ENCODE data around the gene SOHLH1.
"Not testable (repeated sequence)": the region's sequence is repeated elsewhere in the genome, so short reads cannot be mapped to it uniquely, and the experiment has no call there.

SOHLH1 gene

DNA sequence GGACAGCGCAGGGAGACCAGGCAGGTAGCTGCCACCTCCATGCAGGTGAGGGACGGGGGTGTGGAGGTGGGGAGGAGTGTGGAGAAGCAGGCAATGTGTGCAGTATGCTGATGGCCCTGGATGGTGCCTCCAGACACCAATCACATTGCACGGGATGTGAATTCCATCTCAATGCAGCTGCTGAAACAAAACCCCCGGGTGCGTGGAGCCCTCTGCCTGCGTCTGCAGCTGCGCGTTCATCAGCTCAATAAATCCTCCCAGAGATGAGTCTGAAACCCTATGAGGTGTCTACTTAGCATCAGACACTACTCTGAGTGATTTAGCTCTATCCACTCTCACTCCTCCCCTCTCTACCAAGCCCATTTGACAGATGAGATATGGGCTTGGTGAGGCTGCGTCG lies 10.3 kb downstream of the SOHLH1 start:
- no peak for DNase-seq
- TF ChIP-seq GATA1 (IDR thresholded peaks at IDR 0.05; ENCODE audit: low read depth, low read length) (no peak), POLR2A (IDR thresholded peaks at IDR 0.05; ENCODE audit: low read length) (no peak)

DNA sequence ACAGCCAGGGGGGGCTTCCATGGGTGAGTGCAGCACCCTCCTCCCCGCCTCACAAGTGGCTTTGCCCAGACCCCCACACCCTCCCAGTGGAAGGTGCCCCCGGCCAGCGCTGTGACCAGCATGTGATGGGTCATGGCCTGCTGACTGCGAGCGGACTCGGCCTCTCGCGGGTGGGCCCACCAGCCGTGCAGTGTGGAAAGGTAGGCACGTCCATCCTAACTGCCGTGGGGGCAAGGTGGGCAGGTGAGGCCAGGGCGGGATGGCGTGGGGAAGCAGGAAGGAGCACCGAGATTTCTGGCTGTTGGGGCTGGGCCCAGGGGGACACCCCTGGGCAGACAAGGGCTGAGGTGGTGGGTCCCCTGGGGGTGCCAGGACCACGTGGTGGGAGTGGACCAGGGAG lies 12.1 kb downstream of the SOHLH1 start:
- TF ChIP-seq GATA1 (IDR thresholded peaks at IDR 0.05; ENCODE audit: low read depth, low read length): no peak
- no peak for TF ChIP-seq POLR2A (IDR thresholded peaks at IDR 0.05; ENCODE audit: low read length)
- DNase-seq: no peak

DNA sequence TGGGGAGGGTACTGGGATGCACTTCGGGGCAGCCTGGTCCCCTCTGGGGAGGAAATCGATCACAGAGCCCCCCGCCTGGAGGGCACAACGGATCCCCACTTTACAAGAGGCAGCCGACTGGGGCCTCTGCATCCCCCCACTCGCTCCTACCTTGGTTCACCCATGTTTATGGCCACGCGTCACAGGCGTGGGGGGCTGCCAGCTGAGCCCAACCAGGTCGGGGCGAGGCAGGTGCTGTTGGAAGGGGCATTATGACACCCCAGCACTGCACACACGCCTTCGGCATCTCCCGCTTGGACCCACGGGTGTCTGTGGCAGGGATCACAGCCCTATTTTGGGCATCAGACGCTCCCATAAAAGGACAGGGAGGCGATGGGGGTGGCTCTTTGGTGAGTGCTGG lies 14.6 kb downstream of the SOHLH1 start:
- TF ChIP-seq GATA1 (IDR thresholded peaks at IDR 0.05; ENCODE audit: low read depth, low read length) (no peak), POLR2A (IDR thresholded peaks at IDR 0.05; ENCODE audit: low read length) (no peak)
- no peak for DNase-seq

DNA sequence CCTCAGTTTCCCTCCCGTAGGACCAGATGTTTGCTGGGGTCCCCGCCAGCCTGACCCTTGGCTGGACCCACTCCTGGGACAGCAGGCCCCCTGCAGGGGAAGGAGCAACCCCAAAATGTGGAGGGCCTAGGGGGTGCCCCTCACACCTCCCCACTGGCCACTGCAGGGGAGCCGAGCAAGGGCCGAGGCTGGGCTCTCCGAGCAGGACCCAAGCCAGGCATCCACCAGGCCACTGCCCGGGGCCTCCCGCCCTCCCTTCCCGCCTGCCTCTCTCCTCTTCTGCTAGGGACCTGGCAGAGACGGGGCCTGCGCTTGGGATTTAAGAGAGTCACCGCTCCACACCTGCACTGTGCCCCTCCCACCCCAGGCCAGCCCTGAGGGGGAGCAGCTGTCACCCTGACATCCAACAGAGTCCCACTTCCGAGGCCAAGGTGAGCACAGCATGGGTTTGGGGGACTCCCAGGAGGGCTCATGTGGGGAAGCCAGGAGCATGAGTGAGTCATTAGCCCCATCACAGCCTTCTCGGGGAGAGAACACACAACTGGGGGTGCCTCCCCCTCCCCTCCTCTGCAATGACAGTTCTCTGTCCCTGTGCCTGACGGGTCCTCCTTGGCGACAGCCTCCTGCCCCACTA lies 15.8 kb downstream of the SOHLH1 start:
- no peak for DNase-seq
- TF ChIP-seq POLR2A (IDR thresholded peaks at IDR 0.05; ENCODE audit: low read length) (no peak), GATA1 (IDR thresholded peaks at IDR 0.05; ENCODE audit: low read depth, low read length) (no peak)

DNA sequence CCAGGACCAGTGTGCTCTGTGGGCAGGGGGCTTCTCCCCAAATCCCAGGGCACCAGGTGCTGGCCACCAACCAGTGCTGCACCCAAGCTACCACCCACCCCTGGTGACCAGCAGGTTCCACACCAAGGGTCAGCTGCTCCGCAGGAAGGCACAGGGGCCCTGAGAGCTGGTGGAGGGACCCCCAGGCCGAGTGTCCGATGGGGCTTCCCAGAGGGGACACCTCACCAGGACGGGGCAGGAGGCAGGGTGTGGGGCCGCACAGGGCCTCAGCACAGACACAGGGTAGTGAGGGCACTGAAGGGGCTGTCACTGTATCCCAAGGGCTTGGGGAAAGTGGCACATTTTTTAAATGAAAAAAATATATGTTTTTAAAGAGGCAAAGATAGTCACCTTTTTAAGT lies 18.1 kb downstream of the SOHLH1 start:
- TF ChIP-seq GATA1 (IDR thresholded peaks at IDR 0.05; ENCODE audit: low read depth, low read length) (no peak), POLR2A (IDR thresholded peaks at IDR 0.05; ENCODE audit: low read length) (no peak)
- DNase-seq: no peak

DNA sequence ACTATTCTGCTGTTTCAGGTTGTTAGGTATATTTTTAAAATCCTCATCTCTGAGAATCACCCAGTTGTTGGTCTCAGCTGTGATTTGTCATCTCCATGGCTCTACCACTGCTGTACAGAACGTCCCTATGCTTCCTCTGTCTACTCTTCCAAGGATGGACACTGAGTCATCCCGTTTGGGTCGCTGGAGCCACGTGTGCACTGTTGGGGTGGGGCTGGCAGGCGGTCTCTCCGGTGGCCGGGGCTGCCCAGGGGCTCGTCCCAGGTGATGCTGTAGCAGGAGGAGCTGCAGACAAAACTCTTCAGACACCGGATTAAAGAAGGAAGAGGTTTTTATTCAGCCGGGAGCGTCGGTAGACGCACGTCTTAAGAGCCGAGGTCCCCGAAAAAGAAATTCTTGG lies 19.2 kb downstream of the SOHLH1 start:
- no peak for TF ChIP-seq POLR2A (IDR thresholded peaks at IDR 0.05; ENCODE audit: low read length)
- no peak for TF ChIP-seq GATA1 (IDR thresholded peaks at IDR 0.05; ENCODE audit: low read depth, low read length)
- no peak for DNase-seq

DNA sequence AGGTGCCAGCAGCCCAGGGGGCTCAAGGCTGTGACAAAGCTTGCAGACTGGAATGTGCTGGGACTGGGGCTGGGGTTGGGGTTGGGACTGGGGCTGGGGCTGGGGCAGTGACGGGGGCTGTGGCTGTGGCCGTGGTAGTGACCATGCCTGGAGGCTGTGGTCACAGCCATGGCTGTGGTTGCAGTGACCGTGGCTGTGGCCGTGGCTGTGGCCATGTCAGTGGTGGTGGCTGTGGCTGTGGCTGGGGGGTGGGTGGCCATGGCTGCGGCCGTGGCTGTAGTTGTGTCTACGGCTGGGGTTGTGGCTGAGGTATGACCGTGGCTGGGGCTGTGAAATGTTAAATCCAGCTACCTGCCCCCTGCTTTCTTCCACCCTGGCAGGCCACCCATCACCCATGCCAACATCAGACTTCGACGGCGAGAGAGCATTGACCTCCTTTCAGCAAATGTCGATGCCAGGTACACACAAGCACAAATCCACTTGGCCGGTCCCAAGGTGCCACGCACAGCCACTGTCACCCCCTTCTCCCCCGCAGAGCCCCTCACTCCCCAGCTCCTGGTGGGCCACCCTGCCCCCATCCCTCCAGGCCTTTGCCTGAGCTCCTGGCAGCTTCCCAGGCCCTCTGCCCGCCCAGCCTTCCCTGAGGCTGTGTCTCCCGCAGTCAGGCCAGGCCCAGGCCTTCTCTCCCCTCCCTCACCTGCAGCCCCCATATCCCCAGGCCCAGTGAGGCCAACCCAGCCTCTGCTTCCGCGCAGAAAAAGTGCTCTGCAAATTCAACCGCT lies 20.9 kb downstream of the SOHLH1 start:
- no peak for DNase-seq
- TF ChIP-seq POLR2A (IDR thresholded peaks at IDR 0.05; ENCODE audit: low read length): no peak
- no peak for TF ChIP-seq GATA1 (IDR thresholded peaks at IDR 0.05; ENCODE audit: low read depth, low read length)

DNA sequence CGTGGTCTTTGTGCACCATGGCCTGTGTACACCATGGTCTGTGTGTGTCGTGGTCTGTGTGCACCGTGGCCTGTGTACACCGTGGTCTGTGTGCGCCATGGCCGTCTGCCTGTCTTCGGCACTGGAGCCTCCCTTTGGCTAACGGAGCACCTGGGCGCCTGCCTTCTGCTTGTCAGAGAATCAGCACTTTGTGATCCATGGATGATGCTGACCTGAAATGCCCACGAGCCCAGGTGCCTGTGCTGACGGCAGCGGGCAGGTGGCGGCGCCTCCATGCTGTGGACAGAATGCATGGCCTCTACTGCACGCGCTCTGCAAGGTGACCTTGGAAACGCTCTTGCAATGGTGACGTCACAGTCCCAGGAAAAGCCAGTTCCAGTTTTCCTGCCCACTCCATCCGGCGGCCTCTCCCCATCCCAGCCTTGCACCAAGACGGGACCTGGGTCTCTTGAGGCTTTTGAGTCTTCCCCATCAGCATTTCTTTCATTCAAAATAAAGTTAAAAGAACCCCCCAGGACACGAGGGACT lies 21.6 kb downstream of the SOHLH1 start:
- no peak for TF ChIP-seq POLR2A (IDR thresholded peaks at IDR 0.05; ENCODE audit: low read length)
- TF ChIP-seq GATA1 (IDR thresholded peaks at IDR 0.05; ENCODE audit: low read depth, low read length): no peak
- no peak for DNase-seq

DNA sequence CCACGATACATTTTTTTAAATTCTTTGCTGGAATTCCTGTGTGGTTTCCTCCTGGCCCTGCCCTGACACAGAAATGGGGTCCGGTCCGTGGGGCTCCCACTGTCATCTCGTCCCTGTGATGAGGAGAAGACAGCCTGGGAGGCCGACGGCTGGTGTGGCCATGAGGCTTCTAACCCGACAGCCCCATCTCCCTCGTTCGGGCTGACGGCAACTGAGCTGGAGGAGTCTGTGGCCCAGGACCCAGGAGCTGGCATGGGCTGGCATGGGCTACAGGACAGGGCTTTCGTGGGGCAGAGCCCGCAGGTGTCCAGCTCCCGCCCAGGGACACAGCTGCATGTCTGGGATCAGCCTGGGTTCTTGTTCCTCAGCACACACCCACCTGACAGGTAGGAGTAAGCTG lies 22.4 kb downstream of the SOHLH1 start:
- no peak for DNase-seq
- TF ChIP-seq POLR2A (IDR thresholded peaks at IDR 0.05; ENCODE audit: low read length) (no peak), GATA1 (IDR thresholded peaks at IDR 0.05; ENCODE audit: low read depth, low read length) (no peak)

DNA sequence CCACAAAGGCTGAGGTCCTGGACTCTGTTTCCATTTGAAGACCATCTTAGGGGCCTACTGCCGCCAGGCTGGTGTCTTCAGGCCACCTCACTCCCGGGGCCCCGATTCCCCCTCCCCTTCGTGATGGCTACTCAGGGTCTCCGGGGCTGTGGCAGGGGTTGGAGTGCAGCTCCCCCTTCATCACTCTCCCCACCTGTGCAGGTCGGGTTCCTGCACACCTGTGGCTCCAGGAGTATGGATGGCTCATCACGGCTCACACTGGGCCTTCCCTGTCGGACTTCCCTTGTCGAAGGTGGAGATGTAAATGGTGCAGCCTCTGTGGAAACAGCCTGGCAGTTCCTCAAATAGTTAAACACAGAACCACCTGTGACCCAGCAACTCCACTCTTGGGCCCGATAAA lies 24.3 kb downstream of the SOHLH1 start:
- TF ChIP-seq GATA1 (IDR thresholded peaks at IDR 0.05; ENCODE audit: low read depth, low read length): no peak
- no peak for TF ChIP-seq POLR2A (IDR thresholded peaks at IDR 0.05; ENCODE audit: low read length)
- no peak for DNase-seq

DNA sequence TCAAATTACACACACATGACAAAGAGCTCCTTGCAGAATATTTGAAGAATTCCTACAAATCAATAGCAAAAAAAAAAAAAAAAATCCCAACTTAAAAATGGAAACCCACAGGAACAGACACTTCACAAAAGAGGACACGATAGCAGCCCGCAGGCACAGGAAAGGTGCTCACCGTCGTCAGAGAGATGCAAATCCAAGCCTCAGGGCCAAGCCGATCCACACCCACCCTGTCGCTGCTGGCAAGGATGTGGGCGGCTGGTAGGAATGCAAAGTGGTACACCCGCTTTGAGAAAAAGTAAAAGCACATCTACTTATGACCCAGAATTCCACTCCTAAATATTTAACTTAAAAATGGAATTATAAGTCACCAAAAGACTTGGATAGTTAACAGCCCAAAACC lies 25.3 kb downstream of the SOHLH1 start:
- no peak for DNase-seq
- TF ChIP-seq GATA1 (IDR thresholded peaks at IDR 0.05; ENCODE audit: low read depth, low read length) (no peak), POLR2A (IDR thresholded peaks at IDR 0.05; ENCODE audit: low read length) (no peak)

DNA sequence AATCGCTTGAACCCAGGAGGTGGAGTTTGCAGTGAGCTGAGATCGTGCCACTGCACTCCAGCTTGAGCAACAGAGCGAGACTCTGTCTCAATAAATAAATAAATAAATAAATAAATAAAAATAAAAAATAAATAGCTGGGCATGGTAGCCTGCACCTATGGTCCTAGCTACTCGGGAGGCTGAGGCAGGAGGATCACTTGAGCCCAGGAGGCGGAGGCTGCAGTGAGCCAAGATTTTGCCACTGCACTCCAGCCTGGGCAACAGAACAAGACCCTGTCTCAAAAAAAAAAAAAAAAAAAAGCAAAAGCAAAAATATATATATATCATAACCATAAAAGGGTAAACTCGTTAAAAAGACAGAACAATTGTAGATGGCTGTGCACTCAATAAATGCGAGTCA lies 26.5 kb downstream of the SOHLH1 start:
- not testable (repeated sequence) for DNase-seq

DNA sequence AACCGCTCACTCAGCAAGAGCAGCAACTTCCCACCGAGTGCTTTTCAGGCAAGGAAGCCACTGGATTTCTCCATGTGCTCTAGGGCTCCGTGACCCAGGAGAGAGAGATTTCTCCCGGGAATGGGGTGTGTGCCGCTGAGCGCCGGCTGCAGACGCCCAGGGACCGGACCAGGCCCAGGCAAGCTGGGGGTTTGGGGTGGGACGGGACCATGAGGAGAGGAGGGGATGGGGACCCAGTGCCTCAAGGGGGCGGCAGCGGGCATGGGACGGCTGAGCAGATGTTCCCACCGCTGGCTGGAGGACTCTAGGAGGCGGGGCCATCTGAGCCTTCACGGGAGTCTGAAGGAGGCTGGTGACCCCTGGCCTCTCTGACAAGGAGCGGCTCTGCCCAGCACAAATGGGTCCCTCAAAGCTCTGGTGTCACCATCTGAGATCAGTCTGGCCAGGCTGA lies 27.7 kb downstream of the SOHLH1 start:
- TF ChIP-seq GATA1 (IDR thresholded peaks at IDR 0.05; ENCODE audit: low read depth, low read length): no peak
- TF ChIP-seq POLR2A (IDR thresholded peaks at IDR 0.05; ENCODE audit: low read length): no peak
- no peak for DNase-seq

DNA sequence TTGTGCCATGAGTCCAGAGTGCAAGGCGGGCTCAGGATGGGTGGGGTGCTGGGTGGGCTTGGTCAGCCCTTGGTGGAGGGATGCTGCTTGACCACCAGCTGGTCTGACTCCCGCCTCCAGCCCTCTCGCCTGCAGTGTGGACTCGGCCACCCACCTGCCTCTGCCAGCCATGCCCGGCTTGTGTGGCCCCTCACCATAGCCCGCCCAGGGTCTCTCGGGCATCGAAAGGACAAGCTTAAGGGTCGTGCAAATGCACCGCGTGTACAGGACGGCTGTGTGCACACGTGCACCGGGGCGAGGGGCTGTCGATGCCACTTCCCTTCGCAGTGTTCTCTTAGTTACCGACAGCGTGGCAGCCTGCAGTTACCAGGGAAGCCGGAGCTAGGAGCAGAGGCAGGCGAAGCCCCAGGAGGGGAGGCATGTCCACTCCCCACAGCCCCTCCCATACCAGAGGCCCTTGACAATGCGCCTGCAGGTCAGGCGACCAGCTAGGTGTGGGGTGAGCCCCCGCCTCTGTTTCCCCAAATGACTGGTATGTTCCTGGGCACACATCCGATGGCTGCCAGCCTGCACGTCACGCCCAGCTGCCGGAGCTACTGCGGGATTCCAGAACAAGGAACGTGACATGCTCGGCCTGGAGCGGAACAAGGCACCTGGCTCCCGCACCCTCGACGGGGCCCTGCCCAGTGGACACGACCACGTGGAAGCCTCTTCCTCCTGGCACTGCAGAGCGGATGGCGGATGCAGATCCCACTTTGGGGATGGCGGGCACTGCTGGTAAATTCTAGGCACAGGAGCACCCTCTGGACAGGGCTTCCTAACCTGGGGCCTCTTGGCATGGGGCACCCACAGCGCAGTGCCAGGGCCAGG lies 28.3 kb downstream of the SOHLH1 start:
- DNase-seq: no peak
- TF ChIP-seq GATA1 (IDR thresholded peaks at IDR 0.05; ENCODE audit: low read depth, low read length): no peak
- TF ChIP-seq POLR2A (IDR thresholded peaks at IDR 0.05; ENCODE audit: low read length): no peak
